Right lobe of liver (tissue), 4 donors: ENCODE results near the gene SLC2A2.

Experiments
- POLR2A ChIP-seq: fragments of 450-650 bp; IDR thresholded peaks from one replicate; pipeline ENCODE4 v1.6.1; 2017; ENCODE audit warnings: antibody characterized with exemption, mild to moderate bottlenecking
- TF ChIP-seq, protein P1 (sequence below), 4 donors: fragments of 200-600 bp in 3 of 4; fragments of 450-650 bp in 1 of 4; IDR thresholded peaks; one replicate each; pipeline versions ENCODE4 v1.5.1 to v1.8.0; 2016 to 2022; ENCODE audit warnings: antibody characterized with exemption in 4 of 4, mild to moderate bottlenecking in 2 of 4
- donor health status: DM: no; HTN: no; CAD: no.
- donor health status: DM: no; HTN: no; CAD: no.
- donor health status: DM: no; HTN: yes; CAD: no.

DNA sequence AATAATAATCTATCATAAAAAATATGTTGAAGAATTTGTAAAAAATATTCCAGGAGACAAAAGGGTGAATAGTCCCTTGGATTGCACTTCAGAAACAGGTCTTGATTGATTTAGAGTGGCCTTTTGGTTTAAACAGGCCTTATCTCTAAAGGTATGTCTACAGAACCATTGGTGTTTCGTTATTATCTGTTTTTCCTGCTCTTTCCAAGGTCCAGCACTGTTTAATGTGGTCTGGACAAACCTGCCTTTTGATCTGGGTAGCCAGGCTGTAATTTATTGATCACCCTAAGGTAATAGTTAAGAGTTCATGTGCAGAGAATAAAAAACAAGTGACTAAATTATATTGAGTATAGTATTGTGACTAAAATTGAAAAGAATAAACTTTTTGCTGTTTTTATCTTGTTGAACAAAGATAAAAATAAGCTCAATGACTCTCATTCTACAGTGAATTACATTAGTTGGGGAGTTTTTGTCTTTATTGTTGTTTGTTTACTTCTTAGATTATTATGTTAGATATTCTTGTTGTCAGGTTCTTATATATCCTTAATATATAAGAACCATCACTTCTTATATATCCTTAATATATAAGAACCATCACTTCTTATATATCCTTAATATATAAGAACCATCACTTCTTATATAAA, 25.1 kb downstream of the SLC2A2 start:
- TF ChIP-seq, protein P1, sequence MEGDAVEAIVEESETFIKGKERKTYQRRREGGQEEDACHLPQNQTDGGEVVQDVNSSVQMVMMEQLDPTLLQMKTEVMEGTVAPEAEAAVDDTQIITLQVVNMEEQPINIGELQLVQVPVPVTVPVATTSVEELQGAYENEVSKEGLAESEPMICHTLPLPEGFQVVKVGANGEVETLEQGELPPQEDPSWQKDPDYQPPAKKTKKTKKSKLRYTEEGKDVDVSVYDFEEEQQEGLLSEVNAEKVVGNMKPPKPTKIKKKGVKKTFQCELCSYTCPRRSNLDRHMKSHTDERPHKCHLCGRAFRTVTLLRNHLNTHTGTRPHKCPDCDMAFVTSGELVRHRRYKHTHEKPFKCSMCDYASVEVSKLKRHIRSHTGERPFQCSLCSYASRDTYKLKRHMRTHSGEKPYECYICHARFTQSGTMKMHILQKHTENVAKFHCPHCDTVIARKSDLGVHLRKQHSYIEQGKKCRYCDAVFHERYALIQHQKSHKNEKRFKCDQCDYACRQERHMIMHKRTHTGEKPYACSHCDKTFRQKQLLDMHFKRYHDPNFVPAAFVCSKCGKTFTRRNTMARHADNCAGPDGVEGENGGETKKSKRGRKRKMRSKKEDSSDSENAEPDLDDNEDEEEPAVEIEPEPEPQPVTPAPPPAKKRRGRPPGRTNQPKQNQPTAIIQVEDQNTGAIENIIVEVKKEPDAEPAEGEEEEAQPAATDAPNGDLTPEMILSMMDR (IDR thresholded peaks at IDR 0.05): no peak
- TF ChIP-seq POLR2A: no peak
